ENCODE measurements around the gene SLC16A3. TPM values are rescaled to one million over a fixed set of nuclear protein-coding genes. Genes with fewer than 3 reads are reported as not detected.

Gene SLC16A3
- total RNA-seq, 3 donors from 2014 or later (not counting 1 experiment from before 2014, with no cell fraction given): 172 to 365 (median 296) TPM

- WGBS (ENCODE audit: insufficient coverage): 95% methylated on average over 5 of the region's 5 CpGs
- no peak for DNase-seq
- intact Hi-C loops (cut with micrococcal nuclease): loop anchor here (10.0 kb wide), 1 partner anchor 169 kb away; the partner anchor contains the start of genes HEXD and OGFOD3
- H3K4me3 ChIP-seq (ENCODE audit: low read length): no peak overlapping the region
- no peak for TF ChIP-seq CTCF (IDR thresholded peaks at IDR 0.05)
- H3K4me1 ChIP-seq (ENCODE audit: control insufficient read depth, insufficient read depth, low read length): peaks cover 43% of the 10 kb centered on the region
- ATAC-seq: no peak
- Mint-ChIP-seq H3K27ac (peak overlapping the region; percentile 87 to 88), H3K27me3 (ENCODE audit: low read depth in 2 of 2) (no peaks in the 10 kb centered on the region), H3K4me1 (peaks cover 48 to 68% of the 10 kb centered on the region in 2 donors), H3K9me3 (no peaks in the 10 kb centered on the region), H3K4me3 (peak overlapping the region; percentile 47), H3K36me3 (peaks cover 25% of the 10 kb centered on the region)
- no peaks in the 10 kb centered on the region for H3K9me3 ChIP-seq (ENCODE audit: control insufficient read depth, insufficient read depth, low read length)
- H3K36me3 ChIP-seq (ENCODE audit: control insufficient read depth, insufficient read depth, low read length): peaks cover 89% of the 10 kb centered on the region
- H3K27me3 ChIP-seq (ENCODE audit: control insufficient read depth, insufficient read depth, low read length): no peaks in the 10 kb centered on the region
- no peak overlapping the region for H3K27ac ChIP-seq (ENCODE audit: low read length)
Observed at GRCh38 chr17:82246040-82246364, 17.2 kb downstream of the SLC16A3 start.

GRCh38 chr17:82246365-82247181 is 17.7 kb downstream of the SLC16A3 start:
- Histone ChIP-seq H3K36me3 (ENCODE audit: control insufficient read depth, insufficient read depth, low read length) (peaks cover 93% of the 10 kb centered on the region), H3K4me1 (ENCODE audit: control insufficient read depth, insufficient read depth, low read length) (peaks cover 37% of the 10 kb centered on the region), H3K27me3 (ENCODE audit: control insufficient read depth, insufficient read depth, low read length) (no peaks in the 10 kb centered on the region), H3K9me3 (ENCODE audit: control insufficient read depth, insufficient read depth, low read length) (no peaks in the 10 kb centered on the region), H3K27ac (ENCODE audit: low read length) (peak overlapping the region; percentile 34), H3K4me3 (ENCODE audit: low read length) (no peak overlapping the region)
- Mint-ChIP-seq H3K27ac (peak overlapping the region; percentile 87 to 88), H3K9me3 (no peaks in the 10 kb centered on the region), H3K36me3 (peaks cover 25% of the 10 kb centered on the region), H3K4me3 (peak overlapping the region; percentile 47), H3K4me1 (peaks cover 48 to 63% of the 10 kb centered on the region in 2 donors), H3K27me3 (ENCODE audit: low read depth in 2 of 2) (no peaks in the 10 kb centered on the region)
- 63% methylated on average over 26 of the region's 27 CpGs for WGBS (ENCODE audit: insufficient coverage)
- ATAC-seq (peak; percentile 13 to 40 (median 17)), DNase-seq (peak in 1 of 2 donors; percentile 26)
- intact Hi-C loops (cut with micrococcal nuclease): loop anchor here (10.0 kb wide), 1 partner anchor 168 kb away; the partner anchor contains the start of genes HEXD and OGFOD3
- no peak for TF ChIP-seq CTCF (IDR thresholded peaks at IDR 0.05)

GRCh38 chr17:82247182-82247823 is 18.5 kb downstream of the SLC16A3 start:
- H3K4me1 Mint-ChIP-seq: peaks cover 45 to 56% of the 10 kb centered on the region in 2 donors
- WGBS (ENCODE audit: insufficient coverage): 56% methylated on average over 18 of the region's 22 CpGs
- Histone ChIP-seq H3K9me3 (ENCODE audit: control insufficient read depth, insufficient read depth, low read length) (no peaks in the 10 kb centered on the region), H3K4me1 (ENCODE audit: control insufficient read depth, insufficient read depth, low read length) (peaks cover 30% of the 10 kb centered on the region), H3K36me3 (ENCODE audit: control insufficient read depth, insufficient read depth, low read length) (peaks cover 98% of the 10 kb centered on the region), H3K4me3 (ENCODE audit: low read length) (no peak overlapping the region), H3K27me3 (ENCODE audit: control insufficient read depth, insufficient read depth, low read length) (no peaks in the 10 kb centered on the region), H3K27ac (ENCODE audit: low read length) (peak overlapping the region; percentile 34)
- peak overlapping the region; percentile 87 to 88 for H3K27ac Mint-ChIP-seq
- ATAC-seq (peak in 1 of 3 donors; percentile 5), DNase-seq (no peak)
- no peaks in the 10 kb centered on the region for H3K27me3 Mint-ChIP-seq (ENCODE audit: low read depth in 2 of 2)
- no peaks in the 10 kb centered on the region for H3K9me3 Mint-ChIP-seq
- peak overlapping the region; percentile 0 for H3K4me3 Mint-ChIP-seq
- intact Hi-C loops (cut with micrococcal nuclease): loop anchor here (10.0 kb wide), 1 partner anchor 167 kb away; the partner anchor contains the start of genes HEXD and OGFOD3
- H3K36me3 Mint-ChIP-seq: peaks cover 25% of the 10 kb centered on the region
- no peak for TF ChIP-seq CTCF (IDR thresholded peaks at IDR 0.05)

Data from natural killer cell (primary cell).